Endothelial cell of umbilical vein (primary cell): ENCODE results near the gene ACE. TPM values are rescaled to one million over a fixed set of nuclear protein-coding genes. Genes with fewer than 3 reads are reported as not detected.

Experiments
- Bru-seq: library from RNA; stranded (reverse); fragments of 400-500 nt; gene quantifications from one replicate; lab custom pipeline; 2021; lab: Mats Ljungman, UMichigan
- BruChase-seq, 2 experiments: library from RNA; stranded (reverse); fragments of 400-500 nt; gene quantifications; one replicate each; lab custom pipeline; 2021; lab: Mats Ljungman, UMichigan
- BruUV-seq: library from RNA; stranded (reverse); fragments of 400-500 nt; replicated peaks from 2 replicates; lab custom pipeline; 2021; lab: Mats Ljungman, UMichigan
- CTCF ChIA-PET: fragments of 300-600, 350-600 bp; sonication (Branson Sonifier 250); formaldehyde crosslinking; loops from one replicate; lab custom pipeline; 2021; ENCODE audit warnings: antibody characterized with exemption, inconsistent platforms; lab: Charles Lee
- POLR2A ChIA-PET: fragments of 300-600, 350-600 bp; sonication (Branson Sonifier 250); formaldehyde crosslinking; loops from one replicate; lab custom pipeline; 2021; ENCODE audit warnings: antibody characterized with exemption, inconsistent platforms; lab: Charles Lee
- DNase-seq: peaks from one replicate; pipeline ENCODE4 v3.0.0-alpha.2; 2011; ENCODE audit warnings: low read depth, low spot score
- FAIRE-seq: peaks from 2 replicates; lab custom pipeline; 2011; peaks lifted over from hg19 to GRCh38; lab: Jason Lieb, UNC
- H2AFZ ChIP-seq: 2 replicates; pipeline ENCODE4 v1.6.0; 2012; ENCODE audit warnings: low read depth, low read length, control low read depth, inconsistent platforms
- H3K27ac ChIP-seq: 2 replicates; pipeline ENCODE4 v1.5.1; 2011; ENCODE audit warnings: low read depth, mild to moderate bottlenecking, control low read depth, low read length, moderate library complexity; ENCODE audit not compliant: insufficient read depth
- H3K27me3 ChIP-seq, 2 experiments: 2 replicates each; pipeline versions ENCODE4 v1.6.0 to v1.6.1; 2011; ENCODE audit warnings: low read length in 2 of 2, mixed read lengths in 1 of 2; ENCODE audit not compliant: control insufficient read depth in 2 of 2, insufficient read depth in 2 of 2
- H3K36me3 ChIP-seq, 2 experiments: 2 replicates in 1 of 2; 3 replicates in 1 of 2; pipeline ENCODE4 v1.5.1; 2011; ENCODE audit warnings: low read length in 2 of 2, mild to moderate bottlenecking in 1 of 2, moderate library complexity in 1 of 2; ENCODE audit not compliant: control insufficient read depth in 2 of 2, insufficient read depth in 2 of 2; ENCODE audit errors: extremely low read depth in 1 of 2
- H3K4me1 ChIP-seq: 3 replicates; pipeline ENCODE4 v1.5.1; 2011; ENCODE audit warnings: mild to moderate bottlenecking, low read length; ENCODE audit not compliant: control insufficient read depth, insufficient read depth; ENCODE audit errors: extremely low read depth
- H3K4me2 ChIP-seq: 2 replicates; pipeline ENCODE4 v1.6.1; 2011; ENCODE audit warnings: low read length, control low read depth, mixed read lengths; ENCODE audit not compliant: insufficient read depth
- H3K4me3 ChIP-seq, 3 experiments: fragments of 200-600 bp in 1 of 3; sonication (generic), shearing (Covaris generic) in 1 of 3; replicated peaks in 1 of 3; 2 replicates each; pipeline ENCODE4 v1.5.1; 2011 to 2016; ENCODE audit warnings: control low read depth in 3 of 3, low read length in 3 of 3, mild to moderate bottlenecking in 2 of 3, inconsistent platforms in 1 of 3, low read depth in 1 of 3, moderate library complexity in 1 of 3; ENCODE audit not compliant: insufficient read depth in 1 of 3
- H3K79me2 ChIP-seq: 2 replicates; pipeline ENCODE4 v1.6.0; 2012; ENCODE audit warnings: low read length, inconsistent platforms; ENCODE audit not compliant: control insufficient read depth, insufficient read depth
- H3K9ac ChIP-seq: replicated peaks from 2 replicates; pipeline ENCODE3; 2011; ENCODE audit warnings: low read length, control low read depth; ENCODE audit not compliant: insufficient read depth; ENCODE audit errors: extremely low read depth
- H3K9me1 ChIP-seq: replicated peaks from 3 replicates; pipeline ENCODE4 v1.6.0; 2011; ENCODE audit warnings: mild to moderate bottlenecking, low read length; ENCODE audit not compliant: control insufficient read depth, insufficient read depth; ENCODE audit errors: extremely low read depth
- H3K9me3 ChIP-seq: replicated peaks from 2 replicates; pipeline ENCODE4 v1.5.1; 2012; ENCODE audit warnings: low read length, inconsistent platforms; ENCODE audit not compliant: control insufficient read depth, insufficient read depth
- H4K20me1 ChIP-seq: replicated peaks from 2 replicates; pipeline ENCODE3; 2011; ENCODE audit warnings: mild to moderate bottlenecking, low read length; ENCODE audit not compliant: control insufficient read depth, insufficient read depth; ENCODE audit errors: extremely low read depth
- CTCF ChIP-seq, 2 donors: IDR thresholded peaks; 1 replicate in 1 of 2; 2 replicates in 1 of 2; pipeline ENCODE4 v1.5.1; 2011; ENCODE audit warnings: low read length in 2 of 2, mild to moderate bottlenecking in 2 of 2, moderate library complexity in 2 of 2, control low read depth in 1 of 2, inconsistent platforms in 1 of 2, low read depth in 1 of 2; ENCODE audit not compliant: insufficient read depth in 1 of 2; ENCODE audit errors: extremely low read depth in 1 of 2
- EZH2 ChIP-seq: IDR thresholded peaks from 2 replicates; pipeline ENCODE4 v1.6.1; 2012; ENCODE audit warnings: borderline replicate concordance, low read depth, mild to moderate bottlenecking, moderate library complexity, low read length, inconsistent platforms; ENCODE audit not compliant: severe bottlenecking
- FOS ChIP-seq: IDR thresholded peaks from 2 replicates; pipeline ENCODE4 v1.6.1; 2011; ENCODE audit warnings: mild to moderate bottlenecking, low read length, moderate library complexity, borderline replicate concordance; ENCODE audit not compliant: insufficient read depth
- GATA2 ChIP-seq: IDR thresholded peaks from 2 replicates; pipeline ENCODE4 v1.7.0; 2011; ENCODE audit warnings: low read depth, mild to moderate bottlenecking, moderate library complexity, mixed read lengths, low read length; ENCODE audit not compliant: insufficient read length, insufficient read depth
- JUN ChIP-seq: IDR thresholded peaks from 2 replicates; pipeline ENCODE4 v1.6.1; 2011; ENCODE audit warnings: borderline replicate concordance, low read depth; ENCODE audit not compliant: insufficient read length, insufficient read depth
- MAX ChIP-seq: IDR thresholded peaks from 2 replicates; pipeline ENCODE4 v1.6.1; 2011; ENCODE audit not compliant: insufficient read depth, insufficient read length
- MYC ChIP-seq: IDR thresholded peaks from one replicate; pipeline ENCODE4 v1.6.1; 2011; ENCODE audit warnings: mild to moderate bottlenecking, low read depth, low read length
- POLR2A ChIP-seq: IDR thresholded peaks from 2 replicates; pipeline ENCODE4 v1.6.1; 2012; ENCODE audit warnings: low read depth, mild to moderate bottlenecking, control low read depth, low read length
- POLR2AphosphoS5 ChIP-seq: IDR thresholded peaks from 2 replicates; pipeline ENCODE4 v1.6.1; 2012; ENCODE audit warnings: low read depth, mild to moderate bottlenecking, control low read depth, low read length, moderate library complexity; ENCODE audit not compliant: insufficient read depth
- dilution Hi-C: fragments of 300-500 bp; cut with MboI; formaldehyde crosslinking; loops from one replicate; pipeline ENCODE4 v1.15.0; 2019; ENCODE audit warnings: low sequenced_read_pairs; ENCODE audit not compliant: extremely low pct_ligation_motif_present
- intact Hi-C: fragments of 100-400 bp; cut with micrococcal nuclease; formaldehyde crosslinking; loops from one replicate; pipeline ENCODE4 v1.10.0; 2022
- long read RNA-seq: library from polyadenylated mRNA; stranded (forward); transcript quantifications from one replicate; pipeline ENCODE4 v2.0.0, GENCODE V29; 2021
- polyA minus RNA-seq, 3 experiments: library from RNA; depleted of rRNA, polyadenylated mRNA; stranded (reverse); fragments of >200 nt; gene quantifications; 1 replicate in 1 of 3; 2 replicates in 2 of 3; pipeline ENCODE4 v1.2.3, GENCODE V29; 2011
- polyA plus RNA-seq, 4 experiments: library from polyadenylated mRNA; depleted of rRNA in 3 of 4; stranded (reverse) in 3 of 4; unstranded in 1 of 4; fragments of >200 nt; gene quantifications; 2 replicates each; pipeline versions ENCODE4 v1.2.1 to v1.2.3, GENCODE V29; 2011 to 2012; ENCODE audit warnings: missing spikeins in 1 of 4
- total RNA-seq: library from RNA; stranded (reverse); gene quantifications from 2 replicates; pipeline ENCODE4 v1.2.3, GENCODE V29; 2021

ACE gene
- 207 and 226 TPM in 2 replicates for total RNA-seq
- polyA plus RNA-seq = 63.4 and 72.3 TPM in 2 replicates
- 30.5 and 41.0 TPM in 2 replicates for polyA plus RNA-seq (2011; cell fraction: cytosol; rRNA removed)
- 187 and 256 TPM in 2 replicates for polyA plus RNA-seq (2011; cell fraction: nucleus; rRNA removed)
- 13.4 and 30.3 TPM in 2 replicates for polyA plus RNA-seq (2012)
- polyA minus RNA-seq = 81.2 and 84.6 TPM in 2 replicates
- not detected for polyA minus RNA-seq (2011; cell fraction: cytosol; rRNA and poly(A)+ RNA removed)
- polyA minus RNA-seq (2011; cell fraction: nucleus; rRNA and poly(A)+ RNA removed) = 94.5 and 140 TPM in 2 replicates
- Bru-seq, nascent RNA = percentile 68 among the genes with signal in this experiment
- percentile 85 among the genes with signal in this experiment for BruChase-seq, experiment 1, labeled RNA remaining after a 6-hour chase
- percentile 87 among the genes with signal in this experiment for BruChase-seq, experiment 2, labeled RNA remaining after a 2-hour chase
- long read RNA-seq, full-length matches to known transcripts = 70 of 149 reads
- long read RNA-seq, partial matches to known transcripts = 60 of 149 reads
- long read RNA-seq, other reads (novel, unspliced or antisense) = 19 of 149 reads

GRCh38 chr17:63476854-63477479 lies at the start of gene ACE:
TSS of gene ACE (plus strand) at chr17:63477061. CDS start at chr17:63477095, 34 bp downstream.
- TF ChIP-seq MYC (no peak), POLR2A (peak; percentile 20), POLR2AphosphoS5 (peak; percentile 35)
- FAIRE-seq (peak; percentile 59), DNase-seq (peak; percentile 43)
- H3K79me2 ChIP-seq = no peaks in the 10 kb centered on the region
- H3K4me1 ChIP-seq = peaks cover 31% of the 10 kb centered on the region
- no peaks in the 10 kb centered on the region for H3K9me1 ChIP-seq
- H3K27ac ChIP-seq = peak within 1 kb of the TSS; percentile 14
- BruUV-seq = no TSS peak
- intact Hi-C loops (no loop called here), dilution Hi-C loops (no loop called here)
- H3K9me3 ChIP-seq = no peaks in the 10 kb centered on the region
- ChIA-PET CTCF (interaction anchor here (1.6 to 11.1 kb wide), 7 partner anchors 8 to 135 kb away, joined by 7 to 540 read pairs (median 31); partner anchors contain the start of gene CYB561), POLR2A (interaction anchor here (1.4 to 2.2 kb wide), 2 partner anchors 30 to 45 kb away, joined by 3 to 13 read pairs; partner anchors contain the start of gene CYB561)
- peak within 1 kb of the TSS; percentile 62 for H3K4me2 ChIP-seq
- peak within 1 kb of the TSS; percentile 56 for H3K9ac ChIP-seq
- peak within 1 kb of the TSS; percentile 16 to 62 (median 54) for H3K4me3 ChIP-seq
- H3K36me3 ChIP-seq = peaks cover 0 to 21% of the 10 kb centered on the region in 2 experiments
- H4K20me1 ChIP-seq = no peaks in the 10 kb centered on the region
- peak within 1 kb of the TSS; percentile 41 for H2AFZ ChIP-seq
- H3K27me3 ChIP-seq = no peaks in the 10 kb centered on the region

GRCh38 chr17:63429766-63430165 lies 47.1 kb upstream of the ACE start:
- no TSS peak for BruUV-seq
- H3K4me2 ChIP-seq = no peak overlapping the region

More at GRCh38 chr17:63429766-63430165, 47.1 kb upstream of the ACE start:
- H3K79me2 ChIP-seq = no peaks in the 10 kb centered on the region
- H4K20me1 ChIP-seq = no peaks in the 10 kb centered on the region
- no peaks in the 10 kb centered on the region for H3K27me3 ChIP-seq
- H3K4me3 ChIP-seq = no peak overlapping the region
- DNase-seq = no peak
- H3K9me1 ChIP-seq = no peaks in the 10 kb centered on the region
- dilution Hi-C loops = no loop called here
- no peak overlapping the region for H2AFZ ChIP-seq
- TF ChIP-seq JUN (no peak), CTCF (IDR thresholded peaks at IDR 0.05; ENCODE audit: extremely low read depth in 1 of 2, insufficient read depth in 1 of 2, low read depth in 1 of 2, low read length in 2 of 2) (no peak), GATA2 (no peak), MAX (no peak), EZH2 (no peak), FOS (no peak), MYC (no peak), POLR2A (no peak), POLR2AphosphoS5 (no peak)
- H3K36me3 ChIP-seq = peaks cover 0 to 2% of the 10 kb centered on the region in 2 experiments
- no peak overlapping the region for H3K9ac ChIP-seq
- CTCF ChIA-PET = interaction anchor here (1.1 to 15.0 kb wide), 3 partner anchors 17 to 182 kb away, joined by 5 to 540 read pairs (median 10); partner anchors contain the start of gene ACE
- H3K9me3 ChIP-seq = no peaks in the 10 kb centered on the region
- POLR2A ChIA-PET = no interaction called here
- intact Hi-C loops = loop anchor here (5.0 kb wide), 2 partner anchors 68 to 248 kb away; no protein-coding TSS in a partner anchor
- peaks cover 30% of the 10 kb centered on the region for H3K4me1 ChIP-seq
- no peak for FAIRE-seq
- no peak overlapping the region for H3K27ac ChIP-seq
